IMR-90 (cell line): Measurements from ENCODE around the gene IREB2. TPM values are rescaled to one million over a fixed set of nuclear protein-coding genes. Genes with fewer than 3 reads are reported as not detected.

Source experiments
- ATAC-seq: fragments of 200-7000 bp; cut with Tn5 transposase; 2 replicates; pipeline ENCODE4 v1.9.1; 2020; ENCODE audit warnings: low read depth, mild to moderate bottlenecking, moderate library complexity
- BruUV-seq: library from RNA; stranded (reverse); fragments of 400-500 nt; replicated peaks from 2 replicates; lab custom pipeline; 2021; lab: Mats Ljungman, UMichigan
- CTCF ChIA-PET: fragments of 300-600 bp; formaldehyde crosslinking; extraction: SDS; loops from one replicate; lab custom pipeline; 2021; ENCODE audit warnings: antibody characterized with exemption; lab: Yijun Ruan, JAX
- POLR2A ChIA-PET: fragments of 300-600 bp; sonication (Branson Sonifier 250); formaldehyde crosslinking; loops from one replicate; lab custom pipeline; 2022; ENCODE audit warnings: antibody characterized with exemption; ENCODE audit not compliant: unreplicated experiment; lab: Charles Lee
- DNase-seq: peaks from one replicate; pipeline ENCODE4 v3.0.0; 2013
- H2AFZ ChIP-seq: replicated peaks from 2 replicates; pipeline ENCODE3; 2013; ENCODE audit warnings: low read length, mild to moderate bottlenecking; ENCODE audit not compliant: poor library complexity
- H2AK5ac ChIP-seq: 2 replicates; pipeline ENCODE4 v1.6.1; 2013; ENCODE audit warnings: low read depth, low read length, inconsistent platforms
- H2AK9ac ChIP-seq: replicated peaks from 2 replicates; pipeline ENCODE3; 2013; ENCODE audit warnings: mild to moderate bottlenecking, low read depth, low read length, moderate library complexity; ENCODE audit not compliant: poor library complexity
- H2BK120ac ChIP-seq: 2 replicates; pipeline ENCODE4 v1.6.1; 2013; ENCODE audit warnings: low read depth, low read length, inconsistent platforms
- H2BK15ac ChIP-seq: 3 replicates; pipeline ENCODE4 v1.6.1; 2013; ENCODE audit warnings: low read depth, low read length, inconsistent platforms
- H2BK20ac ChIP-seq: 2 replicates; pipeline ENCODE4 v1.6.1; 2013; ENCODE audit warnings: low read depth, mild to moderate bottlenecking, inconsistent platforms, low read length, moderate library complexity
- H2BK5ac ChIP-seq: 2 replicates; pipeline ENCODE4 v1.6.1; 2013; ENCODE audit warnings: mild to moderate bottlenecking, low read depth, low read length, inconsistent platforms; ENCODE audit not compliant: poor library complexity, severe bottlenecking
- H3K14ac ChIP-seq: replicated peaks from 2 replicates; pipeline ENCODE4 v1.6.1; 2013; ENCODE audit warnings: low read depth, low read length, inconsistent platforms
- H3K18ac ChIP-seq: 2 replicates; pipeline ENCODE4 v1.6.1; 2013; ENCODE audit warnings: low read depth, low read length, control low read depth
- H3K23ac ChIP-seq: 2 replicates; pipeline ENCODE4 v1.6.1; 2013; ENCODE audit warnings: low read depth, low read length, inconsistent platforms
- H3K27ac ChIP-seq: 2 replicates; pipeline ENCODE4 v1.5.1; 2013; ENCODE audit warnings: mild to moderate bottlenecking, control low read depth, low read length; ENCODE audit not compliant: insufficient read depth
- H3K27me3 ChIP-seq: 2 replicates; pipeline ENCODE4 v1.6.1; 2013; ENCODE audit warnings: low read length; ENCODE audit not compliant: control insufficient read depth, insufficient read depth
- H3K36me3 ChIP-seq: 2 replicates; pipeline ENCODE4 v1.6.1; 2013; ENCODE audit warnings: low read length, mixed read lengths; ENCODE audit not compliant: control insufficient read depth, insufficient read depth
- H3K4ac ChIP-seq: 2 replicates; pipeline ENCODE4 v1.6.1; 2013; ENCODE audit warnings: low read depth, low read length, inconsistent platforms
- H3K4me1 ChIP-seq: 2 replicates; pipeline ENCODE4 v1.6.1; 2013; ENCODE audit warnings: low read length, mixed read lengths; ENCODE audit not compliant: control insufficient read depth, insufficient read depth
- H3K4me2 ChIP-seq: 2 replicates; pipeline ENCODE4 v1.6.1; 2013; ENCODE audit warnings: low read depth, mild to moderate bottlenecking, control low read depth, low read length, moderate library complexity
- H3K4me3 ChIP-seq: 2 replicates; pipeline ENCODE4 v1.5.1; 2013; ENCODE audit warnings: low read depth, mild to moderate bottlenecking, control low read depth, low read length, moderate library complexity; ENCODE audit not compliant: insufficient read depth
- H3K56ac ChIP-seq: 2 replicates; pipeline ENCODE4 v1.6.1; 2013; ENCODE audit warnings: low read length, inconsistent platforms; ENCODE audit not compliant: insufficient read depth; ENCODE audit errors: extremely low read depth
- H3K79me1 ChIP-seq, 2 experiments: 2 replicates each; pipeline ENCODE4 v1.6.1; 2013; ENCODE audit warnings: low read length in 2 of 2, inconsistent platforms in 1 of 2, low read depth in 1 of 2
- H3K9ac ChIP-seq: 2 replicates; pipeline ENCODE4 v1.6.1; 2013; ENCODE audit warnings: low read depth, low read length, control low read depth
- H3K9me1 ChIP-seq: 2 replicates; pipeline ENCODE4 v1.6.1; 2013; ENCODE audit warnings: low read length, inconsistent platforms; ENCODE audit not compliant: insufficient read depth
- H3K9me3 ChIP-seq: 2 replicates; pipeline ENCODE4 v1.6.1; 2013; ENCODE audit warnings: low read length; ENCODE audit not compliant: control insufficient read depth, insufficient read depth
- H4K20me1 ChIP-seq: 2 replicates; pipeline ENCODE4 v1.6.1; 2013; ENCODE audit warnings: low read length, inconsistent platforms; ENCODE audit not compliant: insufficient read depth
- H4K5ac ChIP-seq: 2 replicates; pipeline ENCODE4 v1.6.1; 2013; ENCODE audit warnings: mild to moderate bottlenecking, low read depth, low read length, control low read depth
- H4K8ac ChIP-seq, 2 experiments: 2 replicates each; pipeline ENCODE4 v1.6.1; 2013; ENCODE audit warnings: low read depth in 2 of 2, low read length in 2 of 2, control low read depth in 1 of 2, inconsistent platforms in 1 of 2
- H4K91ac ChIP-seq: 2 replicates; pipeline ENCODE4 v1.6.1; 2013; ENCODE audit warnings: low read depth, low read length, inconsistent platforms; ENCODE audit not compliant: insufficient read depth
- BHLHE40 ChIP-seq: fragments of 150-350 bp; IDR thresholded peaks from 2 replicates; pipeline ENCODE4 v1.6.1; 2016; ENCODE audit warnings: mild to moderate bottlenecking, low read depth, low read length
- CEBPB ChIP-seq: IDR thresholded peaks from 2 replicates; pipeline ENCODE4 v1.6.1; 2012; ENCODE audit warnings: low read depth, low read length, improper control_type of control experiment
- CHD1 ChIP-seq: IDR thresholded peaks from 2 replicates; pipeline ENCODE4 v1.6.1; 2012; ENCODE audit warnings: low read depth, low read length, improper control_type of control experiment
- FOS ChIP-seq: fragments of 150-350 bp; IDR thresholded peaks from 2 replicates; pipeline ENCODE4 v1.6.1; 2016; ENCODE audit warnings: low read depth, low read length
- MAFK ChIP-seq: IDR thresholded peaks from 2 replicates; pipeline ENCODE4 v1.6.1; 2012; ENCODE audit warnings: low read depth, low read length, improper control_type of control experiment
- WGBS, 2 experiments: methylation state at CpG; one replicate each; pipeline versions ENCODE4 v1.1.5 to v1.1.7; 2013; ENCODE audit warnings: missing lambda C conversion rate in 2 of 2; ENCODE audit not compliant: insufficient read length in 1 of 2; ENCODE audit errors: extremely low coverage in 2 of 2; 5-methylcytosine and 5-hydroxymethylcytosine counted together
- dilution Hi-C: fragments of 300-500 bp; cut with HindIII; formaldehyde crosslinking; loops from one replicate; pipeline ENCODE4 v1.14.3; 2018; ENCODE audit warnings: low sequenced_read_pairs; ENCODE audit not compliant: unreplicated experiment
- in situ Hi-C: fragments of 300-500 bp; cut with MboI; formaldehyde crosslinking; loops from 3 replicates; pipeline ENCODE4 v1.14.3; 2019; ENCODE audit warnings: low sequenced_read_pairs, inconsistent platforms, mixed read lengths
- intact Hi-C: fragments of 100-400 bp; cut with micrococcal nuclease; formaldehyde crosslinking; loops from 2 replicates; pipeline ENCODE4 v1.10.0; 2022
- polyA plus RNA-seq, 3 experiments: library from polyadenylated mRNA; depleted of rRNA; stranded (reverse); fragments of >200 nt; gene quantifications; 2 replicates each; pipeline ENCODE4 v1.2.3, GENCODE V29; 2012; ENCODE audit warnings: low replicate concordance in 1 of 3
- total RNA-seq: library from RNA; depleted of rRNA; stranded (reverse); fragments of >200 nt; gene quantifications from 2 replicates; pipeline ENCODE4 v1.2.3, GENCODE V29; 2012
- TF ChIP-seq, protein P1 (sequence below): conservative IDR thresholded peaks from 2 replicates; pipeline ENCODE4 v1.5.1; 2012; ENCODE audit warnings: mild to moderate bottlenecking, low read depth, low read length, improper control_type of control experiment

Gene IREB2
- total and polyA plus RNA-seq, 2 of the 4 experiments (the other 2 are of a cell fraction): 12.2 to 13.5 TPM

GRCh38 chr15:78524230-78524629 is 86.2 kb downstream of the IREB2 start:
- Histone ChIP-seq H2BK5ac (no peak overlapping the region), H3K9me1 (no peaks in the 10 kb centered on the region), H3K4me3 (no peak overlapping the region), H3K27ac (no peak overlapping the region), H2BK15ac (no peak overlapping the region), H4K8ac (no peak overlapping the region), H4K20me1 (no peaks in the 10 kb centered on the region), H4K5ac (no peak overlapping the region), H3K14ac (no peak overlapping the region), H3K4ac (no peak overlapping the region), H3K79me1 (no peaks in the 10 kb centered on the region), H4K91ac (no peak overlapping the region), H3K27me3 (no peaks in the 10 kb centered on the region), H3K9ac (no peak overlapping the region), H2BK120ac (no peak overlapping the region), H2AK5ac (no peak overlapping the region), H2BK20ac (no peak overlapping the region), H3K18ac (no peak overlapping the region), H3K9me3 (no peaks in the 10 kb centered on the region), H3K36me3 (no peaks in the 10 kb centered on the region), H2AK9ac (no peak overlapping the region), H3K4me2 (no peak overlapping the region), H2AFZ (no peak overlapping the region), H3K4me1 (no peaks in the 10 kb centered on the region), H3K23ac (no peak overlapping the region), H3K56ac (no peak overlapping the region)
- POLR2A ChIA-PET: no interaction called here
- WGBS, 2 experiments: 70% methylated on average over 2 of the region's 5 CpGs; no CpG with 5 or more reads in 1 of the 2 experiments
- DNase-seq (no peak), ATAC-seq (no peak)
- CTCF ChIA-PET: no interaction called here
- BruUV-seq: no TSS peak
- in situ Hi-C loops: no loop called here
- dilution Hi-C loops: no loop called here
- TF ChIP-seq CEBPB (no peak), BHLHE40 (no peak), FOS (no peak), MAFK (no peak), CHD1 (no peak)
- TF ChIP-seq, protein P1, sequence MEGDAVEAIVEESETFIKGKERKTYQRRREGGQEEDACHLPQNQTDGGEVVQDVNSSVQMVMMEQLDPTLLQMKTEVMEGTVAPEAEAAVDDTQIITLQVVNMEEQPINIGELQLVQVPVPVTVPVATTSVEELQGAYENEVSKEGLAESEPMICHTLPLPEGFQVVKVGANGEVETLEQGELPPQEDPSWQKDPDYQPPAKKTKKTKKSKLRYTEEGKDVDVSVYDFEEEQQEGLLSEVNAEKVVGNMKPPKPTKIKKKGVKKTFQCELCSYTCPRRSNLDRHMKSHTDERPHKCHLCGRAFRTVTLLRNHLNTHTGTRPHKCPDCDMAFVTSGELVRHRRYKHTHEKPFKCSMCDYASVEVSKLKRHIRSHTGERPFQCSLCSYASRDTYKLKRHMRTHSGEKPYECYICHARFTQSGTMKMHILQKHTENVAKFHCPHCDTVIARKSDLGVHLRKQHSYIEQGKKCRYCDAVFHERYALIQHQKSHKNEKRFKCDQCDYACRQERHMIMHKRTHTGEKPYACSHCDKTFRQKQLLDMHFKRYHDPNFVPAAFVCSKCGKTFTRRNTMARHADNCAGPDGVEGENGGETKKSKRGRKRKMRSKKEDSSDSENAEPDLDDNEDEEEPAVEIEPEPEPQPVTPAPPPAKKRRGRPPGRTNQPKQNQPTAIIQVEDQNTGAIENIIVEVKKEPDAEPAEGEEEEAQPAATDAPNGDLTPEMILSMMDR: no peak
- intact Hi-C loops: no loop called here
